OCI-LY1 (cell line): ENCODE data around the gene TNS3.

Experiments
- H2AFZ ChIP-seq: fragments of 200-600 bp; sonication (generic), shearing (Covaris generic); 2 replicates; pipeline ENCODE4 v1.6.0; 2014; ENCODE audit warnings: antibody characterized with exemption, mild to moderate bottlenecking, low read length
- H3F3A ChIP-seq: fragments of 200-600 bp; sonication (generic), shearing (Covaris generic); 2 replicates; pipeline ENCODE4 v1.6.0; 2014; ENCODE audit warnings: mild to moderate bottlenecking, antibody characterized with exemption, low read length, moderate library complexity; ENCODE audit not compliant: insufficient read depth
- H3K27ac ChIP-seq: fragments of 200-600 bp; sonication (generic); 2 replicates; pipeline ENCODE4 v1.5.1; 2014; ENCODE audit warnings: low read length, mixed run types, mild to moderate bottlenecking, low read depth; ENCODE audit not compliant: poor library complexity, severe bottlenecking
- H3K27me3 ChIP-seq: fragments of 200-600 bp; sonication (generic); 2 replicates; pipeline ENCODE4 v1.6.0; 2014; ENCODE audit warnings: antibody characterized with exemption, mild to moderate bottlenecking, low read length, moderate library complexity; ENCODE audit not compliant: insufficient read depth
- H3K36me3 ChIP-seq: fragments of 200-600 bp; sonication (generic); 2 replicates; pipeline ENCODE4 v1.6.1; 2014; ENCODE audit warnings: mild to moderate bottlenecking, antibody characterized with exemption, low read length, moderate library complexity, mixed read lengths; ENCODE audit not compliant: insufficient read depth
- H3K4me1 ChIP-seq: fragments of 200-600 bp; sonication (generic); 2 replicates; pipeline ENCODE4 v1.5.1; 2014; ENCODE audit warnings: mild to moderate bottlenecking, low read length, moderate library complexity; ENCODE audit not compliant: insufficient read depth, severe bottlenecking
- H3K4me2 ChIP-seq: fragments of 200-600 bp; sonication (generic), shearing (Covaris generic); 2 replicates; pipeline ENCODE4 v1.6.1; 2014; ENCODE audit warnings: low read length
- H3K4me3 ChIP-seq: fragments of 200-600 bp; sonication (generic); 2 replicates; pipeline ENCODE4 v1.5.1; 2014; ENCODE audit warnings: low read length, low read depth, mild to moderate bottlenecking, mixed read lengths; ENCODE audit not compliant: poor library complexity, severe bottlenecking
- H3K79me2 ChIP-seq: fragments of 200-600 bp; shearing (Covaris generic); 2 replicates; pipeline ENCODE4 v1.6.1; 2016; ENCODE audit warnings: mixed run types, low read length, mixed read lengths; ENCODE audit not compliant: insufficient read depth
- H3K9ac ChIP-seq: fragments of 200-600 bp; sonication (generic), shearing (Covaris generic); 2 replicates; pipeline ENCODE4 v1.6.1; 2014; ENCODE audit warnings: mild to moderate bottlenecking, low read length, mixed read lengths
- H3K9me2 ChIP-seq: fragments of 200-600 bp; sonication (generic), shearing (Covaris generic); 2 replicates; pipeline ENCODE4 v1.6.1; 2014; ENCODE audit warnings: low read depth, mild to moderate bottlenecking, low read length, mixed read lengths
- H3K9me3 ChIP-seq: fragments of 200-600 bp; shearing (Covaris generic); 2 replicates; pipeline ENCODE4 v1.6.1; 2014; ENCODE audit warnings: low read length, mixed read lengths
- H4K20me1 ChIP-seq: fragments of 200-600 bp; sonication (generic), shearing (Covaris generic); 2 replicates; pipeline ENCODE4 v1.6.0; 2016; ENCODE audit warnings: mild to moderate bottlenecking, low read length; ENCODE audit not compliant: insufficient read depth
- CTCF ChIP-seq: fragments of 200-600 bp; sonication (generic), shearing (Covaris generic); IDR thresholded peaks from 2 replicates; pipeline ENCODE4 v1.5.1; 2017; ENCODE audit warnings: mild to moderate bottlenecking, antibody characterized with exemption, low read length, moderate library complexity, mixed read lengths
- EZH2 ChIP-seq: fragments of 200-600 bp; sonication (generic), shearing (Covaris generic); IDR thresholded peaks from 2 replicates; pipeline ENCODE4 v1.8.0; 2017; ENCODE audit warnings: borderline replicate concordance, mixed run types, mild to moderate bottlenecking, antibody characterized with exemption, low read length, moderate library complexity, mixed read lengths

Gene TNS3

DNA sequence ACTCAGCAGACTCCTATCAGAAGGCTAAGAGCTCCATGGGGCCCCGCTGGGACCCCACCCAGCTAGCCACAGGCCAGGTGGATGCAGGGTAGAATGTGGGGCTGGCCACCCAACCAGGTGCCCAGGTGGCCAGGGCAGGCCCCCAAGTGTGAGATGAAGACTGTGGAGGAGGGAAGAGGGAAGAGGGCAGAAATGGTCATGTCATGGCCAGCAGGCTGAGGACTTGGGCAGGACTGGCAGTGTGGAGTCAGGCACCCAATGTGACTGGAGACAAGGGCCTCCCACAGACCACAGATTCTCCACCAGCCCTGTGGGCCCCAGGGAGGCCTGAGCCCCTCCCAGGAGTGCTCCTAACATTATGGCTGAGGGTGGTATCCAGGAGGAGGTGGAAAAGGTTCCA, 141.6 kb downstream of the TNS3 start:
- no peaks in the 10 kb centered on the region for H4K20me1 ChIP-seq
- no peak overlapping the region for H2AFZ ChIP-seq
- H3K9ac ChIP-seq, result no peak overlapping the region
- H3K4me2 ChIP-seq, result no peak overlapping the region
- H3K79me2 ChIP-seq, result peaks cover 14% of the 10 kb centered on the region
- H3K27ac ChIP-seq, result no peak overlapping the region
- no peak for TF ChIP-seq EZH2
- no peak for TF ChIP-seq CTCF
- peaks cover 34% of the 10 kb centered on the region for H3K4me1 ChIP-seq
- no peaks in the 10 kb centered on the region for H3K9me3 ChIP-seq
- peaks cover 45% of the 10 kb centered on the region for H3K36me3 ChIP-seq
- no peaks in the 10 kb centered on the region for H3K27me3 ChIP-seq
- H3F3A ChIP-seq, result no peaks in the 10 kb centered on the region
- no peaks in the 10 kb centered on the region for H3K9me2 ChIP-seq
- H3K4me3 ChIP-seq, result no peak overlapping the region

DNA sequence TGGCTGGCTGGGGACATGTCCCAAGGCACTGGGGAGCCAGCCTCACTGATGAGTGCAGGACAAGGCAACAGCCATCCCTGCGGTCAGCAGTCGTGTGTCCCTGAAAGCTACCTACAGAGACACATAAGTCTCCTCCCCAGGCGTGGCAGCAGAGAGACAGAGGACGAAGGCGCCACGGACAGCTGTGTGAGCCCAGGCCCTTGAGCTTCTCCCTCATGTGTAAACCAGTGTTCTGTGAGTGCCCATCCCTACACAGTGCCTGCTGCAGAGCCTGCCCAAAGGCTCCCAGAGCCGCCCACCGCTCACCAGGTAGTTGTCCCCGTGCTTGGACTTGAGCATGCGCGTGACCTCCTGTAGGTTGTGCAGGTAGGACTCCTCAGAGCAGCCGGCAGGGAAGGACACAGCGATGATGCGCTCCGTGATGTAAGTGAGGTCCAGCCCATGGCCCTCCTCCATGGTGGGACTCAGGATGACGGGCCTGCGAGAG, 142.7 kb downstream of the TNS3 start:
- H3K27me3 ChIP-seq, result no peaks in the 10 kb centered on the region
- no peak overlapping the region for H3K4me3 ChIP-seq
- H3K27ac ChIP-seq, result no peak overlapping the region
- no peaks in the 10 kb centered on the region for H3K9me2 ChIP-seq
- H3K4me1 ChIP-seq, result peaks cover 23% of the 10 kb centered on the region
- no peak overlapping the region for H3K9ac ChIP-seq
- H3K4me2 ChIP-seq, result no peak overlapping the region
- H3K79me2 ChIP-seq, result peaks cover 5% of the 10 kb centered on the region
- no peaks in the 10 kb centered on the region for H3K9me3 ChIP-seq
- H2AFZ ChIP-seq, result no peak overlapping the region
- no peaks in the 10 kb centered on the region for H3F3A ChIP-seq
- peaks cover 56% of the 10 kb centered on the region for H3K36me3 ChIP-seq
- H4K20me1 ChIP-seq, result no peaks in the 10 kb centered on the region
- TF ChIP-seq CTCF, result no peak
- TF ChIP-seq EZH2, result no peak

- Histone ChIP-seq H3K9me3 (no peaks in the 10 kb centered on the region), H3K79me2 (no peaks in the 10 kb centered on the region; the same call in 1 of the 2 replicates), H2AFZ (no peak overlapping the region), H3K4me1 (peaks cover 19% of the 10 kb centered on the region), H3K9ac (no peak overlapping the region), H3K4me2 (no peak overlapping the region), H3K27me3 (no peaks in the 10 kb centered on the region), H3K27ac (no peak overlapping the region), H3F3A (no peaks in the 10 kb centered on the region), H4K20me1 (no peaks in the 10 kb centered on the region), H3K4me3 (no peak overlapping the region), H3K36me3 (peaks cover 63% of the 10 kb centered on the region), H3K9me2 (no peaks in the 10 kb centered on the region)
- TF ChIP-seq CTCF (no peak), EZH2 (no peak)
Measured at GRCh38 chr7:47438411-47439029, 143.4 kb downstream of the TNS3 start.
